OCI-LY1 (cell line): Measurements from ENCODE around the gene WWOX.

Source experiments
- CTCF ChIP-seq: fragments of 200-600 bp; sonication (generic), shearing (Covaris generic); IDR thresholded peaks from 2 replicates; pipeline ENCODE4 v1.5.1; 2017; ENCODE audit warnings: mild to moderate bottlenecking, antibody characterized with exemption, low read length, moderate library complexity, mixed read lengths
- EZH2 ChIP-seq: fragments of 200-600 bp; sonication (generic), shearing (Covaris generic); IDR thresholded peaks from 2 replicates; pipeline ENCODE4 v1.8.0; 2017; ENCODE audit warnings: borderline replicate concordance, mixed run types, mild to moderate bottlenecking, antibody characterized with exemption, low read length, moderate library complexity, mixed read lengths

- no peak for TF ChIP-seq CTCF
- no peak for TF ChIP-seq EZH2
Observed at GRCh38 chr16:78428193-78428592, 328.7 kb downstream of the WWOX start.
